H1 (cell line): ENCODE results near the gene GRIK2. TPM values are rescaled to one million over a fixed set of nuclear protein-coding genes. Genes with fewer than 3 reads are reported as not detected.

Experiments used
- CTCF ChIA-PET: fragments of 300-600 bp; sonication (Branson Sonifier 250); formaldehyde crosslinking; loops from one replicate; lab custom pipeline; 2021; ENCODE audit not compliant: partially characterized antibody; lab: Charles Lee
- POLR2A ChIA-PET: fragments of 300-600 bp; sonication (Branson Sonifier 250); formaldehyde crosslinking; loops from one replicate; lab custom pipeline; 2021; ENCODE audit warnings: inconsistent platforms; ENCODE audit not compliant: partially characterized antibody; lab: Charles Lee
- DNase-seq, 2 experiments: peaks; one replicate each; pipeline versions ENCODE4 v3.0.0 to v3.0.0-alpha.2; 2010 to 2022; ENCODE audit warnings: low spot score in 2 of 2, low read depth in 1 of 2, mixed read lengths in 1 of 2
- FAIRE-seq: peaks from 2 replicates; lab custom pipeline; 2011; peaks lifted over from hg19 to GRCh38; lab: Jason Lieb, UNC
- H2AFZ ChIP-seq: 2 replicates; pipeline ENCODE4 v1.8.1; 2012; ENCODE audit warnings: low read length, inconsistent platforms
- H2AK5ac ChIP-seq: 2 replicates; pipeline ENCODE4 v1.6.1; 2013; ENCODE audit warnings: low read depth, low read length
- H2BK120ac ChIP-seq: replicated peaks from 2 replicates; pipeline ENCODE3; 2013; ENCODE audit warnings: low read depth, low read length, inconsistent platforms
- H2BK12ac ChIP-seq: 2 replicates; pipeline ENCODE4 v1.6.1; 2013; ENCODE audit warnings: low read depth, low read length
- H2BK15ac ChIP-seq: 2 replicates; pipeline ENCODE4 v1.6.1; 2013; ENCODE audit warnings: low read length
- H2BK20ac ChIP-seq: 2 replicates; pipeline ENCODE4 v1.6.1; 2013; ENCODE audit warnings: low read length
- H2BK5ac ChIP-seq: 2 replicates; pipeline ENCODE4 v1.6.1; 2013; ENCODE audit warnings: low read depth, low read length
- H3K14ac ChIP-seq: 2 replicates; pipeline ENCODE4 v1.6.1; 2013; ENCODE audit warnings: inconsistent platforms; ENCODE audit not compliant: insufficient read length
- H3K18ac ChIP-seq: 2 replicates; pipeline ENCODE4 v1.6.1; 2013; ENCODE audit warnings: low read length; ENCODE audit errors: extremely low read depth
- H3K23ac ChIP-seq: 2 replicates; pipeline ENCODE4 v1.6.1; 2013; ENCODE audit warnings: inconsistent platforms; ENCODE audit not compliant: insufficient read length
- H3K23me2 ChIP-seq: 2 replicates; pipeline ENCODE4 v1.6.1; 2013; ENCODE audit warnings: low read depth, low read length
- H3K27ac ChIP-seq: 2 replicates; pipeline ENCODE4 v1.6.1; 2011; ENCODE audit warnings: low read depth, low read length, inconsistent platforms
- H3K27me3 ChIP-seq, 4 experiments: replicated peaks in 1 of 4; 1 replicate in 1 of 4; 2 replicates in 3 of 4; pipeline versions ENCODE4 v1.6.1 to v1.8.1; 2011 to 2013; ENCODE audit warnings: low read length in 3 of 4, mild to moderate bottlenecking in 3 of 4, inconsistent platforms in 2 of 4, mixed read lengths in 2 of 4, moderate library complexity in 1 of 4; ENCODE audit not compliant: control insufficient read depth in 3 of 4, insufficient read depth in 3 of 4; ENCODE audit errors: extremely low read depth in 1 of 4
- H3K36me3 ChIP-seq, 4 experiments: 2 replicates each; pipeline versions ENCODE4 v1.6.1 to v1.8.1; 2011 to 2013; ENCODE audit warnings: mild to moderate bottlenecking in 4 of 4, low read length in 3 of 4, moderate library complexity in 2 of 4, control low read depth in 1 of 4, inconsistent platforms in 1 of 4; ENCODE audit not compliant: insufficient read depth in 4 of 4, control insufficient read depth in 2 of 4
- H3K4ac ChIP-seq: replicated peaks from 2 replicates; pipeline ENCODE3; 2013; ENCODE audit warnings: low read length, low read depth, mixed read lengths, inconsistent platforms; ENCODE audit not compliant: insufficient read length
- H3K4me1 ChIP-seq, 4 experiments: replicated peaks in 1 of 4; 1 replicate in 1 of 4; 2 replicates in 3 of 4; pipeline versions ENCODE4 v1.6.1 to v1.8.1; 2011 to 2013; ENCODE audit warnings: low read length in 3 of 4, inconsistent platforms in 2 of 4, mixed read lengths in 1 of 4; ENCODE audit not compliant: insufficient read depth in 4 of 4, control insufficient read depth in 3 of 4
- H3K4me2 ChIP-seq, 2 experiments: 2 replicates each; pipeline versions ENCODE4 v1.6.1 to v1.8.1; 2011 to 2013; ENCODE audit warnings: low read depth in 2 of 2, low read length in 2 of 2, control low read depth in 1 of 2, inconsistent platforms in 1 of 2, mild to moderate bottlenecking in 1 of 2; ENCODE audit not compliant: insufficient read depth in 1 of 2
- H3K4me3 ChIP-seq, 4 experiments: fragments of 200-600, 300-600 bp in 1 of 4; sonication (generic), shearing (Covaris generic), sonication (Bioruptor Twin) in 1 of 4; 2 replicates each; pipeline versions ENCODE4 v1.5.1 to v1.8.1; 2011 to 2016; ENCODE audit warnings: low read length in 4 of 4, low read depth in 3 of 4, control low read depth in 2 of 4, inconsistent platforms in 2 of 4, mild to moderate bottlenecking in 2 of 4, mixed read lengths in 1 of 4, moderate library complexity in 1 of 4; ENCODE audit not compliant: insufficient read depth in 2 of 4; ENCODE audit errors: extremely low read depth in 1 of 4
- H3K56ac ChIP-seq: replicated peaks from 2 replicates; pipeline ENCODE3; 2013; ENCODE audit warnings: low read depth, mild to moderate bottlenecking, mixed read lengths, low read length, inconsistent platforms; ENCODE audit not compliant: insufficient read length
- H3K79me1 ChIP-seq: 2 replicates; pipeline ENCODE4 v1.6.1; 2013; ENCODE audit warnings: low read depth, low read length, control low read depth
- H3K79me2 ChIP-seq, 2 experiments: 2 replicates each; pipeline versions ENCODE4 v1.6.1 to v1.8.1; 2012 to 2013; ENCODE audit warnings: low read length in 2 of 2, mild to moderate bottlenecking in 2 of 2, inconsistent platforms in 1 of 2; ENCODE audit not compliant: insufficient read depth in 2 of 2, control insufficient read depth in 1 of 2
- H3K9ac ChIP-seq, 4 experiments: replicated peaks in 1 of 4; 1 replicate in 1 of 4; 2 replicates in 3 of 4; pipeline versions ENCODE4 v1.6.1 to v1.8.1; 2011 to 2013; ENCODE audit warnings: low read depth in 3 of 4, low read length in 3 of 4, control low read depth in 2 of 4, mild to moderate bottlenecking in 2 of 4, moderate library complexity in 2 of 4, inconsistent platforms in 1 of 4; ENCODE audit errors: extremely low read depth in 1 of 4
- H3K9me3 ChIP-seq, 2 experiments: 2 replicates each; pipeline versions ENCODE4 v1.6.1 to v1.8.1; 2012 to 2013; ENCODE audit warnings: mild to moderate bottlenecking in 2 of 2, moderate library complexity in 2 of 2, control low read depth in 1 of 2, inconsistent platforms in 1 of 2, low read depth in 1 of 2, low read length in 1 of 2, mixed read lengths in 1 of 2; ENCODE audit not compliant: insufficient read depth in 2 of 2
- H4K20me1 ChIP-seq, 2 experiments: replicated peaks in 1 of 2; 2 replicates each; pipeline versions ENCODE3 to v1.8.1; 2011 to 2013; ENCODE audit warnings: inconsistent platforms in 2 of 2, low read length in 2 of 2, mild to moderate bottlenecking in 1 of 2; ENCODE audit not compliant: insufficient read depth in 2 of 2, control insufficient read depth in 1 of 2
- H4K5ac ChIP-seq: 2 replicates; pipeline ENCODE4 v1.6.1; 2013; ENCODE audit warnings: low read length, low read depth, mixed read lengths, inconsistent platforms; ENCODE audit not compliant: insufficient read length
- H4K8ac ChIP-seq: 2 replicates; pipeline ENCODE4 v1.8.0; 2013; ENCODE audit warnings: mild to moderate bottlenecking, moderate library complexity, low read length, inconsistent platforms; ENCODE audit not compliant: insufficient read depth; ENCODE audit errors: extremely low read depth
- H4K91ac ChIP-seq: replicated peaks from 2 replicates; pipeline ENCODE3; 2013; ENCODE audit warnings: low read length, mixed read lengths, inconsistent platforms; ENCODE audit not compliant: insufficient read length
- BRCA1 ChIP-seq: IDR thresholded peaks from 2 replicates; pipeline ENCODE4 v1.6.1; 2012; ENCODE audit warnings: low read depth, low read length, improper control_type of control experiment
- CBX5 ChIP-seq: fragments of 300-800, 300-1000 bp; sonication (generic); IDR thresholded peaks from 2 replicates; pipeline ENCODE4 v1.7.1; 2016; ENCODE audit warnings: antibody characterized with exemption, low read length, low read depth
- GABPA ChIP-seq: IDR thresholded peaks from 2 replicates; pipeline ENCODE4 v1.6.1; 2011; ENCODE audit warnings: mild to moderate bottlenecking, low read length, moderate library complexity, borderline replicate concordance; ENCODE audit not compliant: insufficient read depth
- KDM1A ChIP-seq: fragments of 200-600, 300-600 bp; sonication (generic); IDR thresholded peaks from 2 replicates; pipeline ENCODE4 v1.7.1; 2016; ENCODE audit warnings: mild to moderate bottlenecking, low read length, borderline replicate concordance
- KDM5A ChIP-seq: fragments of 200-600 bp; IDR thresholded peaks from 2 replicates; pipeline ENCODE4 v1.7.1; 2012; ENCODE audit warnings: mild to moderate bottlenecking, low read length, inconsistent platforms, mixed read lengths
- RNF2 ChIP-seq: fragments of 200-900, 300-1000 bp; sonication (generic); IDR thresholded peaks from 2 replicates; pipeline ENCODE4 v1.7.1; 2016; ENCODE audit warnings: borderline replicate concordance, low read depth, mild to moderate bottlenecking, antibody characterized with exemption, low read length; ENCODE audit not compliant: poor library complexity, severe bottlenecking; ENCODE audit errors: missing control alignments
- SIRT6 ChIP-seq: IDR thresholded peaks from one replicate; pipeline ENCODE4 v1.7.1; 2012; ENCODE audit warnings: low read length, inconsistent platforms
- WGBS, 2 experiments: shearing (Covaris generic) in 1 of 2; methylation state at CpG; one replicate each; pipeline versions ENCODE4 v1.1.6 to v1.1.7; 2013 to 2015; ENCODE audit warnings: low lambda C conversion rate in 2 of 2, mixed read lengths in 2 of 2, inconsistent platforms in 1 of 2, low coverage in 1 of 2, missing lambda C conversion rate in 1 of 2; ENCODE audit not compliant: insufficient replicate concordance in 2 of 2, insufficient coverage in 1 of 2, insufficient read length in 1 of 2; ENCODE audit errors: extremely low coverage in 1 of 2, missing lambda C conversion rate in 1 of 2; 5-methylcytosine and 5-hydroxymethylcytosine counted together
- polyA plus RNA-seq, 7 experiments: library from polyadenylated mRNA; depleted of rRNA in 3 of 7; stranded (reverse) in 5 of 7; unstranded in 2 of 7; fragments of >200 nt in 5 of 7; fragments of 200-250 nt in 2 of 7; gene quantifications; 1 replicate in 5 of 7; 2 replicates in 1 of 7; 4 replicates in 1 of 7; pipeline versions ENCODE4 v1.2.1 to v1.2.3, GENCODE V29; 2011 to 2013; ENCODE audit warnings: missing spikeins in 2 of 7, mixed read lengths in 2 of 7
- total RNA-seq: library from RNA; stranded (reverse); fragmentation: NEBNext Ultra II Directional; extraction: Animal tissue kit (Norgen Biotek cat#: 25700); gene quantifications from 2 replicates; pipeline ENCODE4 v1.2.1, GENCODE V29; 2021
- TF ChIP-seq, protein P1 (sequence below), 3 experiments: IDR thresholded peaks; 1 replicate in 2 of 3; 2 replicates in 1 of 3; pipeline versions ENCODE4 v1.5.1 to v1.6.1; 2011; ENCODE audit warnings: low read length in 3 of 3, mild to moderate bottlenecking in 3 of 3, inconsistent platforms in 2 of 3, low read depth in 1 of 3, moderate library complexity in 1 of 3; ENCODE audit not compliant: insufficient read depth in 1 of 3; ENCODE audit errors: control extremely low read depth in 1 of 3

Gene GRIK2
- total and polyA plus RNA-seq, 2 of the 8 experiments (the other 6 are each of a cell fraction or from before 2014, with no cell fraction given), result 1.8 to 2.2 TPM

DNA sequence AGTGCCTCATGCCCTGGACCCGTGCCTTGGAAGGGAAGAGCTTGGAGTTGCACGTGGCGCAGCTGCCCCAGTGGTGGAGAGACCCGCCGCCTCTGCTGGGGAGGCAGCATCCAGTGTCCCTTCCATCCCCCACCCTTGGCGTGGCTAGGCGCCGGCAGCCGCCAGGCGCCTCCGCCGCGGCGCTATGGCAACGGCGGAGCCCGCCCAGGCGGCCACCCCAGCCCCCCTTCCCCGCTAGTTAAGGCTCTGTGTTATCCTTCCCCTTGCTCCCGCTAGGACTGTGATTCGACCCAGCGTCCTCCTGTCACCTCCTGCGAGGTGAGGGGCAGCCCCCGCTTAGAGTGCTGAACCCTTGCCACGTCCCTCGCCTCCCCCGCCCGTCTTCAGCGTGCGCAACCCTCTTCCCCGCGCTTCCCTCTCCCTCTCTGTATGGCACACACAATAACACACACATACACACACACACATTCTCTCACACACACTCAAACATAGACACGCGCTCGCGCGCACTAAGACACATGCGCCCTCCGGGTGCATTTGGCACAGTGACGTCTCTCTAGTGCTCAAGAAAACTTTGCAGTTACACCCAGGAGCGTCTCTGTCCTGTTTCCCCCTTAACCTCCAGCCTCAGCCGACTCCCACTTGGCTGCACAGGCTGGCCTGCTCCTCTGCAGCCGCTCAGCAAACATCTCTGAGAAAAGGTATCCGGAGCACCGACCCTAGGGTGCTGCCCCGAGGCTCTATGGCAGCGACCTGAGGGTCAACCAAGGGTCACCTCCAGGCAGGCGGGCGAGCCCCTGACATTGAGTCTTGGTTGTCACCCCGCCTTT is 8.5 kb downstream of the GRIK2 start:
- Histone ChIP-seq H3K4ac (peak overlapping the region; percentile 78), H2BK12ac (no peak overlapping the region; the same call in 1 of the 2 replicates), H3K9me3 (no peaks in the 10 kb centered on the region), H4K91ac (no peak overlapping the region), H3K56ac (no peak overlapping the region), H3K9ac (no peak overlapping the region), H4K8ac (no peak overlapping the region; the same call in 1 of the 2 replicates), H2BK15ac (peak overlapping the region; percentile 62; the same call in 1 of the 2 replicates), H2BK120ac (no peak overlapping the region), H2AK5ac (no peak overlapping the region), H3K79me1 (no peaks in the 10 kb centered on the region; the same call in 1 of the 2 replicates), H4K5ac (no peak overlapping the region), H3K27me3 (peaks cover 16 to 48% (median 33%) of the 10 kb centered on the region in 4 experiments; a peak in 6 of 7 replicates), H4K20me1 (peaks cover 0 to 2% of the 10 kb centered on the region in 2 experiments), H2BK20ac (peak overlapping the region; percentile 15; the same call in 1 of the 2 replicates), H3K18ac (peak overlapping the region; percentile 41; the same call in 1 of the 2 replicates), H2BK5ac (peak overlapping the region; percentile 29; the same call in 1 of the 2 replicates), H3K4me3 (peak overlapping the region; percentile 51 to 67 (median 64)), H3K4me1 (peaks cover 8 to 35% (median 14%) of the 10 kb centered on the region in 4 experiments), H3K4me2 (peak overlapping the region; percentile 97 to 98), H3K27ac (no peak overlapping the region), H3K36me3 (no peaks in the 10 kb centered on the region), H3K14ac (no peak overlapping the region), H2AFZ (peak overlapping the region; percentile 55; the same call in 1 of the 2 replicates), H3K23me2 (peaks cover 28% of the 10 kb centered on the region), H3K23ac (no peak overlapping the region), H3K79me2 (no peaks in the 10 kb centered on the region)
- WGBS, 2 experiments, result 2% methylated on average over 32 of the region's 50 CpGs; no CpG with 5 or more reads in 1 of the 2 experiments
- CTCF ChIA-PET, result interaction anchor here (0.9 kb wide), 1 partner anchor 609 kb away, joined by 3 read pairs; no protein-coding TSS in a partner anchor
- POLR2A ChIA-PET, result no interaction called here
- DNase-seq (peak in 1 of 2 experiments; percentile 76), FAIRE-seq (no peak)
- TF ChIP-seq KDM5A (no peak), GABPA (no peak), RNF2 (peak; percentile 16), CBX5 (no peak), BRCA1 (no peak), SIRT6 (no peak), KDM1A (no peak)
- TF ChIP-seq, protein P1, sequence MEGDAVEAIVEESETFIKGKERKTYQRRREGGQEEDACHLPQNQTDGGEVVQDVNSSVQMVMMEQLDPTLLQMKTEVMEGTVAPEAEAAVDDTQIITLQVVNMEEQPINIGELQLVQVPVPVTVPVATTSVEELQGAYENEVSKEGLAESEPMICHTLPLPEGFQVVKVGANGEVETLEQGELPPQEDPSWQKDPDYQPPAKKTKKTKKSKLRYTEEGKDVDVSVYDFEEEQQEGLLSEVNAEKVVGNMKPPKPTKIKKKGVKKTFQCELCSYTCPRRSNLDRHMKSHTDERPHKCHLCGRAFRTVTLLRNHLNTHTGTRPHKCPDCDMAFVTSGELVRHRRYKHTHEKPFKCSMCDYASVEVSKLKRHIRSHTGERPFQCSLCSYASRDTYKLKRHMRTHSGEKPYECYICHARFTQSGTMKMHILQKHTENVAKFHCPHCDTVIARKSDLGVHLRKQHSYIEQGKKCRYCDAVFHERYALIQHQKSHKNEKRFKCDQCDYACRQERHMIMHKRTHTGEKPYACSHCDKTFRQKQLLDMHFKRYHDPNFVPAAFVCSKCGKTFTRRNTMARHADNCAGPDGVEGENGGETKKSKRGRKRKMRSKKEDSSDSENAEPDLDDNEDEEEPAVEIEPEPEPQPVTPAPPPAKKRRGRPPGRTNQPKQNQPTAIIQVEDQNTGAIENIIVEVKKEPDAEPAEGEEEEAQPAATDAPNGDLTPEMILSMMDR (IDR thresholded peaks at IDR 0.05; ENCODE audit: control extremely low read depth in 1 of 3, insufficient read depth in 1 of 3, low read depth in 1 of 3, low read length in 3 of 3), result no peak
